Transverse colon (tissue), 4 donors: ENCODE results near the gene HIBCH. TPM values are rescaled to one million over a fixed set of nuclear protein-coding genes. Genes with fewer than 3 reads are reported as not detected.

Source experiments
- DNase-seq: peaks from one replicate; pipeline ENCODE4 v3.0.0-alpha.2; 2019
- H3K27ac ChIP-seq, 4 donors: fragments of 200-600 bp; sonication (generic); 2 replicates each; pipeline ENCODE4 v1.5.1; 2016 to 2018; ENCODE audit warnings: inconsistent platforms in 4 of 4
- H3K27me3 ChIP-seq: fragments of 200-600 bp; sonication (generic); 2 replicates; pipeline ENCODE4 v1.5.1; 2017; ENCODE audit warnings: inconsistent platforms
- H3K36me3 ChIP-seq, 4 donors: fragments of 200-600 bp; sonication (generic); 2 replicates each; pipeline ENCODE4 v1.5.1; 2017 to 2019; ENCODE audit warnings: inconsistent platforms in 4 of 4
- H3K4me1 ChIP-seq, 4 donors: fragments of 200-600 bp; sonication (generic); 2 replicates each; pipeline ENCODE4 v1.5.1; 2017 to 2020; ENCODE audit warnings: inconsistent platforms in 4 of 4
- H3K4me3 ChIP-seq, 4 donors: fragments of 200-600 bp; sonication (generic); 1 replicate in 1 of 4; 2 replicates in 3 of 4; pipeline versions ENCODE4 v1.5.1 to v1.6.1; 2017 to 2019; ENCODE audit warnings: inconsistent platforms in 4 of 4
- H3K9me3 ChIP-seq, 2 donors: fragments of 200-600 bp; sonication (generic); 2 replicates each; pipeline ENCODE4 v1.5.1; 2017 to 2019; ENCODE audit warnings: inconsistent platforms in 2 of 2
- EP300 ChIP-seq: sonication (generic); formaldehyde crosslinking; IDR thresholded peaks from one replicate; pipeline ENCODE4 v1.6.1; 2017; ENCODE audit warnings: antibody characterized with exemption, low read depth
- POLR2A ChIP-seq: fragments of 450-650 bp; IDR thresholded peaks from one replicate; pipeline ENCODE4 v1.6.1; 2016; ENCODE audit warnings: antibody characterized with exemption, mild to moderate bottlenecking, moderate library complexity
- POLR2AphosphoS5 ChIP-seq, 3 donors: sonication (generic); formaldehyde crosslinking; IDR thresholded peaks; one replicate each; pipeline ENCODE4 v1.6.1; 2016; ENCODE audit warnings: antibody characterized with exemption in 3 of 3
- WGBS, 2 donors: methylation state at CpG; one replicate each; pipeline ENCODE4 v1.1.5; 2018; ENCODE audit warnings: low coverage in 1 of 2; 5-methylcytosine and 5-hydroxymethylcytosine counted together
- in situ Hi-C, 4 donors: fragments of 200-750 bp; cut with MboI; loops; one replicate each; pipeline versions ENCODE4 v1.15.0 to v1.15.1; 2017; ENCODE audit warnings: low sequenced_read_pairs in 3 of 4, low pct_ligation_motif_present in 1 of 4, low pct_unique_long_range_greater_than_20kb in 1 of 4
- intact Hi-C: fragments of 100-400 bp; cut with DNase I; formaldehyde crosslinking; loops from one replicate; pipeline ENCODE4 v1.15.1; 2023; ENCODE audit warnings: low total_unique reads
- total RNA-seq, 4 donors: library from RNA; depleted of rRNA; stranded (reverse); fragments of >200 nt; gene quantifications; one replicate each; pipeline ENCODE4 v1.1.0, GENCODE V29; 2016
- TF ChIP-seq, protein P1 (sequence below), 5 experiments: fragments of 200-600 bp in 3 of 5; fragments of 450-650 bp in 2 of 5; sonication (generic) in 3 of 5; IDR thresholded peaks; 1 replicate in 2 of 5; 2 replicates in 3 of 5; pipeline ENCODE4 v1.5.1; 2016 to 2017; ENCODE audit warnings: antibody characterized with exemption in 5 of 5, inconsistent platforms in 3 of 5, mild to moderate bottlenecking in 2 of 5, moderate library complexity in 1 of 5

Gene HIBCH
- total RNA-seq, 4 donors from 2014 or later, result 6.0 to 33.0 (median 19.8) TPM

DNA sequence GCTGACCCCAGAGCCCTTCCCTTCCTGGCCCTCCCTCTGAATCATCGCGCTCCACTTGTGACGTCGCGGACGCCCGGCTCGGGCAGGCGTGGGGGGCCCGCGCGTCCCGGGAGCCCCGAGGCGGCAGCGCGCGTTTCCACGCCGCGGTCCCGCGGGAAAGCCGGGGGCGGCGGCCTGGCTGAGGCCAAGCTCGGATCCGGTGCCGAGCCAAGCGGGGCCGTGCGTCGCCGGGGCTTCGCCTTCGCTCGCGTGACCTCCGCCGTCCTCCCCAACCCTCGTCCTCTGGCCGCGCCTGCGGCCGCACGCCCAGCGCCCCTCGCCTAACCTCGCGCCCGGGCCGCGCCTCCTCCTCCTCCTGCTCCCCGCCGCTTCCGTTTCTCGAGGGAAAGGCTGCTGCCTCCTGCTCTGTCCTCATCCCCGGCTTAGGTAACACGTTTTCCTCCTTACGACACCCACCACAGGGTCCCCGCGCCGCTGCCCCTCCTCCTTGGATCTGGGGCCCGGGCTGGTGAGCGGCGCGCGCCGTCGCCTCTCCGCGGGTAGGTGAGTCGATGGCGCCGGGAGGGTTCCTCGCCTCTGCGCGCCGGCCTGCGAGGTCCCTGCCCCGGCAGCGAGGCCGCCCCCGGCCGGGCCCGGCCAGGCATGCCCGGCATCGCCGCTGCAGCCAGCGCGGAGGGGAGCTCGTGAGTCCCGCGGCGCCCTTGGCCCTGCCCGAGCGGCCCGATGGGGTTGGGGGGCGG, 24.1 kb upstream of the HIBCH start, which contains the start of gene INPP1:
INPP1 (plus strand) TSS at position 54 of the 740 bp plus-strand sequence. CDS start 16,514 bp downstream, outside the sequence.
- intact Hi-C loops, result no loop called here
- in situ Hi-C loops, result no loop called here
- peak; percentile 74 for DNase-seq
- peak within 1 kb of the TSS; percentile 86 to 95 (median 88) for H3K27ac ChIP-seq
- H3K4me1 ChIP-seq, result peaks cover 11 to 30% (median 17%) of the 10 kb centered on the region in 4 donors
- H3K27me3 ChIP-seq, result no peaks in the 10 kb centered on the region
- peak within 1 kb of the TSS; percentile 51 to 81 (median 67) for H3K4me3 ChIP-seq
- H3K36me3 ChIP-seq, result no peaks in the 10 kb centered on the region
- H3K9me3 ChIP-seq, result no peaks in the 10 kb centered on the region
- WGBS, 2 donors, result 1% methylated on average over 90 of the region's 99 CpGs; no CpG with 5 or more reads in 1 of the 2 donors
- TF ChIP-seq POLR2AphosphoS5 (IDR thresholded peaks at IDR 0.05) (peak in 2 of 3 donors; percentile 69 to 71), POLR2A (peak; percentile 41), EP300 (no peak)

DNA sequence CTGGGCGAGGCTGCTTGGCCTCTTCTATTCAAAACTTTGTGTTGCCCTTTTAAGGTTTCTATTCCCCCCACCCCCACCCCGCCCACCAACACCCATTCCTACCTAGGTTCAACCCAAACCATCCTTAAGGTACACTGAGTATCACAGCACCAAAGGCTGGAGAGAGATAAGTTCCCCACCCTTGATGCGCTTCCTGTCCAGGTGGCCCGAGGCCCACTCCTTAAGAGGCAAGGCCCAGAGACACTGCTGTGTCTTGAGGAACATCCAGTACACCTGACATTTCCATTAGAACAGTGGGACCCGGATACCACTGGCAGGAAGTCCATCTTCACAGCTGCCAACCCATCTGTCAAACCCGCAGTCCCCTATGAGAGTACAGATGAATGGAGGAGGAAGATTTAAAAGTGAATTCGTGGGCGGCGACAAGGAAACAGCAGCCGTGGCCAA, 23.5 kb upstream of the HIBCH start:
- peaks cover 11 to 30% (median 17%) of the 10 kb centered on the region in 4 donors for H3K4me1 ChIP-seq
- TF ChIP-seq, protein P1, sequence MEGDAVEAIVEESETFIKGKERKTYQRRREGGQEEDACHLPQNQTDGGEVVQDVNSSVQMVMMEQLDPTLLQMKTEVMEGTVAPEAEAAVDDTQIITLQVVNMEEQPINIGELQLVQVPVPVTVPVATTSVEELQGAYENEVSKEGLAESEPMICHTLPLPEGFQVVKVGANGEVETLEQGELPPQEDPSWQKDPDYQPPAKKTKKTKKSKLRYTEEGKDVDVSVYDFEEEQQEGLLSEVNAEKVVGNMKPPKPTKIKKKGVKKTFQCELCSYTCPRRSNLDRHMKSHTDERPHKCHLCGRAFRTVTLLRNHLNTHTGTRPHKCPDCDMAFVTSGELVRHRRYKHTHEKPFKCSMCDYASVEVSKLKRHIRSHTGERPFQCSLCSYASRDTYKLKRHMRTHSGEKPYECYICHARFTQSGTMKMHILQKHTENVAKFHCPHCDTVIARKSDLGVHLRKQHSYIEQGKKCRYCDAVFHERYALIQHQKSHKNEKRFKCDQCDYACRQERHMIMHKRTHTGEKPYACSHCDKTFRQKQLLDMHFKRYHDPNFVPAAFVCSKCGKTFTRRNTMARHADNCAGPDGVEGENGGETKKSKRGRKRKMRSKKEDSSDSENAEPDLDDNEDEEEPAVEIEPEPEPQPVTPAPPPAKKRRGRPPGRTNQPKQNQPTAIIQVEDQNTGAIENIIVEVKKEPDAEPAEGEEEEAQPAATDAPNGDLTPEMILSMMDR (IDR thresholded peaks at IDR 0.05), result no peak
- no peak for TF ChIP-seq EP300
- no peak for TF ChIP-seq POLR2A
- TF ChIP-seq POLR2AphosphoS5 (IDR thresholded peaks at IDR 0.05), result no peak
- H3K36me3 ChIP-seq, result no peaks in the 10 kb centered on the region
- 33 to 91% methylated on average over 2 to 10 of the region's 10 CpGs for WGBS, 2 donors
- H3K27ac ChIP-seq, result peak overlapping the region; percentile 86 to 95 (median 88)
- no peaks in the 10 kb centered on the region for H3K27me3 ChIP-seq
- in situ Hi-C loops (no loop called here), intact Hi-C loops (no loop called here)
- no peaks in the 10 kb centered on the region for H3K9me3 ChIP-seq
- H3K4me3 ChIP-seq, result peak overlapping the region; percentile 51 to 81 (median 67)
- no peak for DNase-seq

GRCh38 chr2:190342611-190343010, 23.0 kb upstream of the HIBCH start:
- DNase-seq, result no peak
- H3K9me3 ChIP-seq, result no peaks in the 10 kb centered on the region
- 51% methylated on average over 4 of the region's 4 CpGs; no CpG with 5 or more reads in 1 of the 2 donors for WGBS, 2 donors
- H3K36me3 ChIP-seq, result no peaks in the 10 kb centered on the region
- H3K4me3 ChIP-seq, result no peak overlapping the region
- H3K27ac ChIP-seq, result peak overlapping the region; percentile 86 to 95 (median 88)
- H3K4me1 ChIP-seq, result peaks cover 11 to 30% (median 17%) of the 10 kb centered on the region in 4 donors
- intact Hi-C loops (no loop called here), in situ Hi-C loops (no loop called here)
- no peak for TF ChIP-seq POLR2AphosphoS5 (IDR thresholded peaks at IDR 0.05)
- no peak for TF ChIP-seq POLR2A
- TF ChIP-seq, protein P1 (IDR thresholded peaks at IDR 0.05), result no peak
- no peak for TF ChIP-seq EP300
- H3K27me3 ChIP-seq, result no peaks in the 10 kb centered on the region

- Histone ChIP-seq H3K4me3 (no peak overlapping the region), H3K27me3 (no peaks in the 10 kb centered on the region), H3K9me3 (no peaks in the 10 kb centered on the region), H3K36me3 (no peaks in the 10 kb centered on the region), H3K27ac (no peak overlapping the region), H3K4me1 (peaks cover 8 to 17% (median 13%) of the 10 kb centered on the region in 4 donors)
- intact Hi-C loops (no loop called here), in situ Hi-C loops (no loop called here)
- DNase-seq, result no peak
- 58% methylated on average over 2 of the region's 2 CpGs; no CpG with 5 or more reads in 1 of the 2 donors for WGBS, 2 donors
- TF ChIP-seq EP300 (no peak), POLR2AphosphoS5 (IDR thresholded peaks at IDR 0.05) (no peak), POLR2A (no peak)
- TF ChIP-seq, protein P1 (IDR thresholded peaks at IDR 0.05), result no peak
These were observed 20.7 kb upstream of the HIBCH start for GRCh38 chr2:190340369-190340768.
